OCI-LY1 (cell line): ENCODE data around the gene SYNE4.

Source experiments
- H2AFZ ChIP-seq: fragments of 200-600 bp; sonication (generic), shearing (Covaris generic); 2 replicates; pipeline ENCODE4 v1.6.0; 2014; ENCODE audit warnings: antibody characterized with exemption, mild to moderate bottlenecking, low read length
- H3F3A ChIP-seq: fragments of 200-600 bp; sonication (generic), shearing (Covaris generic); 2 replicates; pipeline ENCODE4 v1.6.0; 2014; ENCODE audit warnings: mild to moderate bottlenecking, antibody characterized with exemption, low read length, moderate library complexity; ENCODE audit not compliant: insufficient read depth
- H3K27ac ChIP-seq: fragments of 200-600 bp; sonication (generic); 2 replicates; pipeline ENCODE4 v1.5.1; 2014; ENCODE audit warnings: low read length, mixed run types, mild to moderate bottlenecking, low read depth; ENCODE audit not compliant: poor library complexity, severe bottlenecking
- H3K27me3 ChIP-seq: fragments of 200-600 bp; sonication (generic); 2 replicates; pipeline ENCODE4 v1.6.0; 2014; ENCODE audit warnings: antibody characterized with exemption, mild to moderate bottlenecking, low read length, moderate library complexity; ENCODE audit not compliant: insufficient read depth
- H3K36me3 ChIP-seq: fragments of 200-600 bp; sonication (generic); 2 replicates; pipeline ENCODE4 v1.6.1; 2014; ENCODE audit warnings: mild to moderate bottlenecking, antibody characterized with exemption, low read length, moderate library complexity, mixed read lengths; ENCODE audit not compliant: insufficient read depth
- H3K4me1 ChIP-seq: fragments of 200-600 bp; sonication (generic); 2 replicates; pipeline ENCODE4 v1.5.1; 2014; ENCODE audit warnings: mild to moderate bottlenecking, low read length, moderate library complexity; ENCODE audit not compliant: insufficient read depth, severe bottlenecking
- H3K4me2 ChIP-seq: fragments of 200-600 bp; sonication (generic), shearing (Covaris generic); 2 replicates; pipeline ENCODE4 v1.6.1; 2014; ENCODE audit warnings: low read length
- H3K4me3 ChIP-seq: fragments of 200-600 bp; sonication (generic); 2 replicates; pipeline ENCODE4 v1.5.1; 2014; ENCODE audit warnings: low read length, low read depth, mild to moderate bottlenecking, mixed read lengths; ENCODE audit not compliant: poor library complexity, severe bottlenecking
- H3K79me2 ChIP-seq: fragments of 200-600 bp; shearing (Covaris generic); 2 replicates; pipeline ENCODE4 v1.6.1; 2016; ENCODE audit warnings: mixed run types, low read length, mixed read lengths; ENCODE audit not compliant: insufficient read depth
- H3K9ac ChIP-seq: fragments of 200-600 bp; sonication (generic), shearing (Covaris generic); 2 replicates; pipeline ENCODE4 v1.6.1; 2014; ENCODE audit warnings: mild to moderate bottlenecking, low read length, mixed read lengths
- H3K9me2 ChIP-seq: fragments of 200-600 bp; sonication (generic), shearing (Covaris generic); 2 replicates; pipeline ENCODE4 v1.6.1; 2014; ENCODE audit warnings: low read depth, mild to moderate bottlenecking, low read length, mixed read lengths
- H3K9me3 ChIP-seq: fragments of 200-600 bp; shearing (Covaris generic); 2 replicates; pipeline ENCODE4 v1.6.1; 2014; ENCODE audit warnings: low read length, mixed read lengths
- H4K20me1 ChIP-seq: fragments of 200-600 bp; sonication (generic), shearing (Covaris generic); 2 replicates; pipeline ENCODE4 v1.6.0; 2016; ENCODE audit warnings: mild to moderate bottlenecking, low read length; ENCODE audit not compliant: insufficient read depth
- EZH2 ChIP-seq: fragments of 200-600 bp; sonication (generic), shearing (Covaris generic); IDR thresholded peaks from 2 replicates; pipeline ENCODE4 v1.8.0; 2017; ENCODE audit warnings: borderline replicate concordance, mixed run types, mild to moderate bottlenecking, antibody characterized with exemption, low read length, moderate library complexity, mixed read lengths
- TF ChIP-seq, protein P1 (sequence below): fragments of 200-600 bp; sonication (generic), shearing (Covaris generic); IDR thresholded peaks from 2 replicates; pipeline ENCODE4 v1.5.1; 2017; ENCODE audit warnings: mild to moderate bottlenecking, antibody characterized with exemption, low read length, moderate library complexity, mixed read lengths

The SYNE4 gene

DNA sequence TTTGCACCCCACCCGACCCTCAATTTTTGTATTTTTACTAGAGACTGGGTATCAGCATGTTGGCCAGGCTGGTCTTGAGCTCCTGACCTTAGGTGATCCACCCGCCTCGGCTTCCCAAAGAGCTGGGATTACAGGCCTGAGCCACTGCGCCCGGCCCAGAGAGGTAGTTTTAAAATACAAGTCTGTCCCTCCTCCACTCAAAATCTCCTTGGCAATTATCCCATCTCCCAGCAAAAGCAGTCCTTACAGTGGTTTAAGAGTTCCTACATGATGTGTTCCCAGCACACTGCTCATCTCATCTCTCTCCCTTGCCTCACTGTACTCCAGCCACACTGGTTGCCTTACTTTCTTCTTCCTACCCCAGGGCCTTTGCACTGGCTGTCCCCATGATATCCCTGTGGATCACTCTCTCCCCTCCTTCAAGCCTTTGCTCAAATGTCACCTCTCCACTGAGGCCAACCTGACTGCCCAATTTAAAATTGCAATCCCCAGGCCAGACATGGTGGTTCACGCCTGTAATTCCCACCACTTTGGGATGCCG lies 48.1 kb downstream of the SYNE4 start:
- H3K36me3 ChIP-seq: no peaks in the 10 kb centered on the region

DNA sequence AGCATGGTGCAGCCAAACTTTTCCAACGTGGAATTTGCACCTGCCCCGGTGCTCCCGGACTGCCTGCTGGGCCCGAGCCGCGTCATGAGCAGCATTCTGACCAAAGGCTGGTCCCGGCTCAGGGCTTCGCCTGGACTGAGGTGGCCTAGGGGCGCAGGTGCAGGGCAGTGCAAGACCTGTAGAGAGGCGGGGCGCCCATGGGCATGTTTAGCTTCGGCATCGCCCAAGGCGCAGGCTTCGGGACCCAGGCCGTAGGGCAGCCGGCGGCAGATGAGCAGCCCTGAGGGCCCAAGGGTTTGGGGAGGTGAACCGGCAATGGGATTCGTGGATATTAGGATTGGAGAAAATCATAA lies 48.7 kb downstream of the SYNE4 start:
- peaks cover 12% of the 10 kb centered on the region; the same call in 1 of the 2 replicates for H3K27me3 ChIP-seq

More for the DNA sequence above, 48.1 kb downstream of the SYNE4 start:
- Histone ChIP-seq H4K20me1 (no peaks in the 10 kb centered on the region), H3K4me1 (no peaks in the 10 kb centered on the region), H3K27ac (no peak overlapping the region), H2AFZ (no peak overlapping the region), H3K4me2 (no peak overlapping the region), H3K9ac (no peak overlapping the region), H3F3A (no peaks in the 10 kb centered on the region), H3K27me3 (peaks cover 12% of the 10 kb centered on the region; the same call in 1 of the 2 replicates), H3K9me2 (no peaks in the 10 kb centered on the region), H3K4me3 (no peak overlapping the region), H3K79me2 (no peaks in the 10 kb centered on the region), H3K9me3 (0 out of 2 replicates have a peak, but pooled peaks cover 5% of the 10 kb centered on the region)
- TF ChIP-seq, protein P1, sequence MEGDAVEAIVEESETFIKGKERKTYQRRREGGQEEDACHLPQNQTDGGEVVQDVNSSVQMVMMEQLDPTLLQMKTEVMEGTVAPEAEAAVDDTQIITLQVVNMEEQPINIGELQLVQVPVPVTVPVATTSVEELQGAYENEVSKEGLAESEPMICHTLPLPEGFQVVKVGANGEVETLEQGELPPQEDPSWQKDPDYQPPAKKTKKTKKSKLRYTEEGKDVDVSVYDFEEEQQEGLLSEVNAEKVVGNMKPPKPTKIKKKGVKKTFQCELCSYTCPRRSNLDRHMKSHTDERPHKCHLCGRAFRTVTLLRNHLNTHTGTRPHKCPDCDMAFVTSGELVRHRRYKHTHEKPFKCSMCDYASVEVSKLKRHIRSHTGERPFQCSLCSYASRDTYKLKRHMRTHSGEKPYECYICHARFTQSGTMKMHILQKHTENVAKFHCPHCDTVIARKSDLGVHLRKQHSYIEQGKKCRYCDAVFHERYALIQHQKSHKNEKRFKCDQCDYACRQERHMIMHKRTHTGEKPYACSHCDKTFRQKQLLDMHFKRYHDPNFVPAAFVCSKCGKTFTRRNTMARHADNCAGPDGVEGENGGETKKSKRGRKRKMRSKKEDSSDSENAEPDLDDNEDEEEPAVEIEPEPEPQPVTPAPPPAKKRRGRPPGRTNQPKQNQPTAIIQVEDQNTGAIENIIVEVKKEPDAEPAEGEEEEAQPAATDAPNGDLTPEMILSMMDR: no peak
- TF ChIP-seq EZH2: no peak

DNA sequence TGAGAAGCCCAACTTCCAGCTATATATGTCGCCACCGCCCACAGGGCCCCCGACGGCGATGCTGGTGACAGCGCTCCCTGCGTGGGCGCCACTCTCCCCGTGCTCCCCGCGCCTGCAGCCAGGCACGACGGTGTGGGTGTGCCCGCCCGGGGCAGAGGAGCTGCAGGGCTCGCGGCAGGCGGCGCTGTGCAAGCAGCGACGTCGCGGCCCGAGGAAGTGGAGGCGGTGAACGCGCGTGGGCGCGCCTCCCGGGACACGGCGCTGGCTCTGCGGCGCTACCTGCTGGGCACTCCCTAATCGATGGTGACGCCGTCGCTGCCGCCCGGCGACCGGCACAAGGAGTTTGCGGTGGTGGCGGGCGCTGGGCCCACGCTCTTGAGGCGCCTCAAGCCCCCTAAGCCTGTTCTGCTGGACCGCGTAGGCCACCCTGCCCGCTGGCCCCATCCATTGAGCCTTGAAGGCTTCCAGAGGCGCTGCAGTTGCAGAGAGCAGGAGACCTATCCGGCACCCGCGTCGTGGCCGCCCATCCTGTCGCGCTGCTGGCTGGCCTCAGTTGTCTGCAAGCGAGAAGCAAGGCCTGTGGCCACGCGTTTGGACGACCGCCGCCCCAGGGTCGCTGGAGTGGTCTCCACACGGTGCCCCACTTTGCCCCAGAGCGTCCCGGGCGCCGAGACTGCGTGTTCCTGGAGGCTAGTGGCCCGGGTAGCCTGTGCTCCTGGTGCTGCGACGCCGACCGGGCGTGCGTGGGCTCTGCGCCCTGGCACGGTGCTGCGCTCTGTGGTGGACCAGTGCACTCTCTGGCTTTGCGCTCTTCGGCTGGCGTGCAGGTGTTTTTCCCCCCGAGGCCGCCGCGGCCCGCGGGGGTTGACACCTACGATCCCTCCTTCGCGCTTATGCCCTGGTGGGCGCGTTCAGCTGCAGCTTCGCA lies 49.3 kb downstream of the SYNE4 start:
- no peak overlapping the region for H3K9ac ChIP-seq
- TF ChIP-seq EZH2: no peak
- TF ChIP-seq, protein P1: peak; percentile 27; the same call in 1 of the 2 replicates
- H4K20me1 ChIP-seq: no peaks in the 10 kb centered on the region
- H3K36me3 ChIP-seq: no peaks in the 10 kb centered on the region
- H3K9me3 ChIP-seq: 0 out of 2 replicates have a peak, but pooled peaks cover 5% of the 10 kb centered on the region
- H3K4me3 ChIP-seq: no peak overlapping the region
- H2AFZ ChIP-seq: no peak overlapping the region
- no peak overlapping the region for H3K4me2 ChIP-seq
- H3K4me1 ChIP-seq: no peaks in the 10 kb centered on the region
- peaks cover 12% of the 10 kb centered on the region; the same call in 1 of the 2 replicates for H3K27me3 ChIP-seq
- no peaks in the 10 kb centered on the region for H3K9me2 ChIP-seq
- H3K79me2 ChIP-seq: no peaks in the 10 kb centered on the region
- H3K27ac ChIP-seq: no peak overlapping the region
- H3F3A ChIP-seq: no peaks in the 10 kb centered on the region

More for the DNA sequence above, 48.7 kb downstream of the SYNE4 start:
- Histone ChIP-seq H3K4me2 (no peak overlapping the region), H3K4me3 (no peak overlapping the region), H3K9me2 (no peaks in the 10 kb centered on the region), H3K9me3 (0 out of 2 replicates have a peak, but pooled peaks cover 5% of the 10 kb centered on the region), H3K9ac (no peak overlapping the region), H3K79me2 (no peaks in the 10 kb centered on the region), H3K27ac (no peak overlapping the region), H3K4me1 (no peaks in the 10 kb centered on the region), H4K20me1 (no peaks in the 10 kb centered on the region), H3F3A (no peaks in the 10 kb centered on the region), H3K36me3 (no peaks in the 10 kb centered on the region), H2AFZ (no peak overlapping the region)
- TF ChIP-seq, protein P1: no peak
- TF ChIP-seq EZH2: no peak
